ENCODE data around the gene ITGA11. TPM values are rescaled to one million over a fixed set of nuclear protein-coding genes. Genes with fewer than 3 reads are reported as not detected.

Gene ITGA11
- total and polyA plus RNA-seq, 2 of the 4 experiments (the other 2 are of a cell fraction), result 4.1 to 6.6 TPM

- Histone ChIP-seq H3K56ac (ENCODE audit: extremely low read depth, insufficient read depth, low read length) (no peak overlapping the region), H2AK5ac (ENCODE audit: low read depth, low read length) (no peak overlapping the region), H3K79me1 (ENCODE audit: low read depth in 1 of 2, low read length in 2 of 2) (no peaks in the 10 kb centered on the region), H3K4me2 (ENCODE audit: low read depth, low read length) (no peak overlapping the region), H3K9me3 (ENCODE audit: control insufficient read depth, insufficient read depth, low read length) (0 out of 2 replicates have a peak, but pooled peaks cover 2% of the 10 kb centered on the region), H3K14ac (replicated peaks; ENCODE audit: low read depth, low read length) (no peak overlapping the region), H3K18ac (ENCODE audit: low read depth, low read length) (no peak overlapping the region), H3K4ac (ENCODE audit: low read depth, low read length) (no peak overlapping the region), H4K91ac (ENCODE audit: insufficient read depth, low read depth, low read length) (no peak overlapping the region), H3K4me3 (ENCODE audit: insufficient read depth, low read depth, low read length) (no peak overlapping the region), H2BK120ac (ENCODE audit: low read depth, low read length) (no peak overlapping the region), H3K36me3 (ENCODE audit: control insufficient read depth, insufficient read depth, low read length) (no peaks in the 10 kb centered on the region), H2AFZ (replicated peaks; ENCODE audit: low read length, poor library complexity) (no peak overlapping the region), H2AK9ac (replicated peaks; ENCODE audit: low read depth, low read length, poor library complexity) (no peak overlapping the region), H3K9me1 (ENCODE audit: insufficient read depth, low read length) (no peaks in the 10 kb centered on the region), H3K9ac (ENCODE audit: low read depth, low read length) (no peak overlapping the region), H3K27ac (ENCODE audit: insufficient read depth, low read length) (no peak overlapping the region), H2BK15ac (ENCODE audit: low read depth, low read length) (no peak overlapping the region), H3K27me3 (ENCODE audit: control insufficient read depth, insufficient read depth, low read length) (peaks cover 25% of the 10 kb centered on the region), H4K5ac (ENCODE audit: low read depth, low read length) (no peak overlapping the region), H2BK5ac (ENCODE audit: low read depth, low read length, poor library complexity, severe bottlenecking) (no peak overlapping the region), H2BK20ac (ENCODE audit: low read depth, low read length) (no peak overlapping the region), H3K23ac (ENCODE audit: low read depth, low read length) (no peak overlapping the region), H3K4me1 (ENCODE audit: control insufficient read depth, insufficient read depth, low read length) (no peaks in the 10 kb centered on the region; the same call in 1 of the 2 replicates), H4K20me1 (ENCODE audit: insufficient read depth, low read length) (no peaks in the 10 kb centered on the region), H4K8ac (ENCODE audit: low read depth in 2 of 2, low read length in 2 of 2) (no peak overlapping the region)
- no peak for DNase-seq
- 71% methylated on average over 1 of the region's 5 CpGs; no CpG with 5 or more reads in 1 of the 2 experiments for WGBS, 2 experiments (ENCODE audit: extremely low coverage in 2 of 2, insufficient read length in 1 of 2)
- intact Hi-C loops (cut with micrococcal nuclease), result no loop called here
- TF ChIP-seq FOS (IDR thresholded peaks at IDR 0.05; ENCODE audit: low read depth, low read length) (no peak), MAFK (IDR thresholded peaks at IDR 0.05; ENCODE audit: low read depth, low read length) (no peak), POLR2A (IDR thresholded peaks at IDR 0.05; ENCODE audit: low read depth, low read length) (no peak), BHLHE40 (IDR thresholded peaks at IDR 0.05; ENCODE audit: low read depth, low read length) (no peak), MAZ (IDR thresholded peaks at IDR 0.05; ENCODE audit: borderline replicate concordance, low read depth, low read length) (no peak)
- TF ChIP-seq, protein P1, sequence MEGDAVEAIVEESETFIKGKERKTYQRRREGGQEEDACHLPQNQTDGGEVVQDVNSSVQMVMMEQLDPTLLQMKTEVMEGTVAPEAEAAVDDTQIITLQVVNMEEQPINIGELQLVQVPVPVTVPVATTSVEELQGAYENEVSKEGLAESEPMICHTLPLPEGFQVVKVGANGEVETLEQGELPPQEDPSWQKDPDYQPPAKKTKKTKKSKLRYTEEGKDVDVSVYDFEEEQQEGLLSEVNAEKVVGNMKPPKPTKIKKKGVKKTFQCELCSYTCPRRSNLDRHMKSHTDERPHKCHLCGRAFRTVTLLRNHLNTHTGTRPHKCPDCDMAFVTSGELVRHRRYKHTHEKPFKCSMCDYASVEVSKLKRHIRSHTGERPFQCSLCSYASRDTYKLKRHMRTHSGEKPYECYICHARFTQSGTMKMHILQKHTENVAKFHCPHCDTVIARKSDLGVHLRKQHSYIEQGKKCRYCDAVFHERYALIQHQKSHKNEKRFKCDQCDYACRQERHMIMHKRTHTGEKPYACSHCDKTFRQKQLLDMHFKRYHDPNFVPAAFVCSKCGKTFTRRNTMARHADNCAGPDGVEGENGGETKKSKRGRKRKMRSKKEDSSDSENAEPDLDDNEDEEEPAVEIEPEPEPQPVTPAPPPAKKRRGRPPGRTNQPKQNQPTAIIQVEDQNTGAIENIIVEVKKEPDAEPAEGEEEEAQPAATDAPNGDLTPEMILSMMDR (conservative IDR thresholded peaks at IDR 0.05; ENCODE audit: low read depth, low read length), result no peak
- ChIA-PET CTCF (no interaction called here), POLR2A (ENCODE audit: unreplicated experiment) (no interaction called here)
- in situ Hi-C loops (cut with MboI; ENCODE audit: low sequenced_read_pairs), result no loop called here
- BruUV-seq (replicated peaks), result no TSS peak
- ATAC-seq (ENCODE audit: low read depth), result no peak
- dilution Hi-C loops (cut with HindIII; ENCODE audit: low sequenced_read_pairs, unreplicated experiment), result no loop called here
These were observed 39.0 kb upstream of the ITGA11 start for GRCh38 chr15:68470976-68471375.

All from IMR-90 (cell line).